ENCODE measurements around the gene CFAP90.

- TF ChIP-seq CTCF (conservative IDR thresholded peaks at IDR 0.05 in 1 of 2, IDR thresholded peaks at IDR 0.05 in 1 of 2; ENCODE audit: extremely low read depth in 1 of 2, insufficient read depth in 1 of 2, low read depth in 1 of 2, low read length in 2 of 2), result no peak
- TF ChIP-seq EZH2 (IDR thresholded peaks at IDR 0.05; ENCODE audit: borderline replicate concordance, low read length), result no peak
Measured at GRCh38 chr5:7873216-7873615, 22.3 kb upstream of the CFAP90 start.

Data from mammary epithelial cell (primary cell).